Tibial nerve (tissue), 4 donors: Measurements from ENCODE around the gene KRTAP10-6. TPM values are rescaled to one million over a fixed set of nuclear protein-coding genes. Genes with fewer than 3 reads are reported as not detected.
"Not testable (repeated sequence)": the region's sequence is repeated elsewhere in the genome, so short reads cannot be mapped to it uniquely, and the experiment has no call there.

ENCODE experiments used
- DNase-seq, 2 donors: peaks; one replicate each; pipeline ENCODE4 v3.0.0-alpha.2; 2019; ENCODE audit warnings: low spot score in 2 of 2
- H3K27ac ChIP-seq, 4 donors: fragments of 200-600 bp; sonication (generic) in 3 of 4; one replicate each; pipeline ENCODE4 v1.5.1; 2017 to 2019; ENCODE audit warnings: mild to moderate bottlenecking in 1 of 4
- H3K27me3 ChIP-seq, 2 donors: fragments of 200-600 bp; sonication (generic) in 1 of 2; one replicate each; pipeline versions ENCODE4 v1.5.1 to v1.6.0; 2017 to 2019
- H3K36me3 ChIP-seq, 3 donors: fragments of 200-600 bp; sonication (generic); one replicate each; pipeline ENCODE4 v1.5.1; 2018 to 2019
- H3K4me1 ChIP-seq, 4 donors: fragments of 200-600 bp; sonication (generic) in 3 of 4; one replicate each; pipeline ENCODE4 v1.5.1; 2017 to 2019
- H3K4me3 ChIP-seq, 4 donors: fragments of 200-600 bp; sonication (generic) in 3 of 4; one replicate each; pipeline ENCODE4 v1.5.1; 2017 to 2019; ENCODE audit warnings: mild to moderate bottlenecking in 1 of 4, moderate library complexity in 1 of 4
- H3K9me3 ChIP-seq, 4 donors: fragments of 200-600 bp; sonication (generic) in 3 of 4; one replicate each; pipeline ENCODE4 v1.5.1; 2017 to 2019
- CTCF ChIP-seq, 5 experiments: fragments of 200-600 bp in 3 of 5; fragments of 450-650 bp in 2 of 5; sonication (generic) in 3 of 5; IDR thresholded peaks; one replicate each; pipeline ENCODE4 v1.5.1; 2016 to 2019; ENCODE audit warnings: antibody characterized with exemption in 5 of 5, mild to moderate bottlenecking in 3 of 5, moderate library complexity in 2 of 5
- EP300 ChIP-seq, 2 donors: sonication (generic); formaldehyde crosslinking; IDR thresholded peaks; one replicate each; pipeline ENCODE4 v1.6.1; 2017; ENCODE audit warnings: antibody characterized with exemption in 2 of 2, mild to moderate bottlenecking in 1 of 2
- POLR2A ChIP-seq, 2 donors: fragments of 450-650 bp; IDR thresholded peaks; one replicate each; pipeline ENCODE4 v1.6.1; 2017; ENCODE audit warnings: antibody characterized with exemption in 2 of 2, mild to moderate bottlenecking in 2 of 2, moderate library complexity in 2 of 2
- WGBS, 2 donors: methylation state at CpG; one replicate each; pipeline ENCODE4 v1.1.5; 2018; 5-methylcytosine and 5-hydroxymethylcytosine counted together
- total RNA-seq, 4 donors: library from RNA; depleted of rRNA; stranded (reverse); fragments of >200 nt; gene quantifications; one replicate each; pipeline ENCODE4 v1.1.0, GENCODE V29; 2016

KRTAP10-6 gene
- total RNA-seq, 4 donors from 2014 or later, result not detected

- Histone ChIP-seq H3K9me3 (peaks cover 0 to 20% (median 0%) of the 10 kb centered on the region in 4 donors), H3K36me3 (no peaks in the 10 kb centered on the region), H3K4me1 (no peaks in the 10 kb centered on the region), H3K4me3 (no peak overlapping the region), H3K27ac (no peak overlapping the region), H3K27me3 (no peaks in the 10 kb centered on the region)
- TF ChIP-seq POLR2A (IDR thresholded peaks at IDR 0.05), result no peak
- TF ChIP-seq EP300 (IDR thresholded peaks at IDR 0.05), result no peak
- no peak for TF ChIP-seq CTCF (IDR thresholded peaks at IDR 0.05)
- WGBS, 2 donors, result 0 to 40% methylated on average over 1 of the region's 1 CpG
- DNase-seq, result no peak
Observed at GRCh38 chr21:44564886-44565598, 27.3 kb downstream of the KRTAP10-6 start.

GRCh38 chr21:44564099-44564498 is 28.2 kb downstream of the KRTAP10-6 start:
- no peak for DNase-seq
- no peak overlapping the region for H3K4me3 ChIP-seq
- no peaks in the 10 kb centered on the region for H3K27me3 ChIP-seq
- WGBS, 2 donors, result 95% methylated on average over 1 of the region's 1 CpG
- no peaks in the 10 kb centered on the region for H3K4me1 ChIP-seq
- H3K36me3 ChIP-seq, result no peaks in the 10 kb centered on the region
- H3K27ac ChIP-seq, result no peak overlapping the region
- peaks cover 0 to 26% (median 0%) of the 10 kb centered on the region in 4 donors for H3K9me3 ChIP-seq
- TF ChIP-seq POLR2A (IDR thresholded peaks at IDR 0.05) (no peak), CTCF (IDR thresholded peaks at IDR 0.05) (no peak), EP300 (IDR thresholded peaks at IDR 0.05) (no peak)

GRCh38 chr21:44558695-44559094 is 33.6 kb downstream of the KRTAP10-6 start, which contains the start of gene KRTAP10-3:
Gene KRTAP10-3, minus strand, starts transcription at chr21:44558795. Its CDS starts 80 bp downstream, at chr21:44558715.
- Histone ChIP-seq H3K36me3 (no peaks in the 10 kb centered on the region), H3K27me3 (no peaks in the 10 kb centered on the region), H3K4me3 (no peak within 1 kb of the TSS), H3K4me1 (no peaks in the 10 kb centered on the region), H3K27ac (no peak within 1 kb of the TSS), H3K9me3 (peaks cover 0 to 33% (median 0%) of the 10 kb centered on the region in 4 donors)
- TF ChIP-seq POLR2A (IDR thresholded peaks at IDR 0.05) (no peak), EP300 (IDR thresholded peaks at IDR 0.05) (no peak), CTCF (IDR thresholded peaks at IDR 0.05) (no peak)
- no peak for DNase-seq
- WGBS, 2 donors, result 56 to 61% methylated on average over 5 of the region's 5 CpGs

GRCh38 chr21:44558329-44558675 is 34.0 kb downstream of the KRTAP10-6 start:
- not testable (repeated sequence) for H3K27me3 ChIP-seq, DNase-seq, H3K4me3 ChIP-seq, H3K36me3 ChIP-seq, H3K27ac ChIP-seq, H3K4me1 ChIP-seq
- WGBS, 2 donors, result 68 to 75% methylated on average over 4 to 7 of the region's 10 CpGs
- H3K9me3 ChIP-seq, result peaks cover 0 to 30% (median 0%) of the 10 kb centered on the region in 4 donors

- DNase-seq, result no peak
- Histone ChIP-seq H3K9me3 (peaks cover 0 to 29% (median 0%) of the 10 kb centered on the region in 4 donors), H3K4me1 (no peaks in the 10 kb centered on the region), H3K27me3 (peaks cover 0 to under 1% of the 10 kb centered on the region in 2 donors), H3K4me3 (no peak overlapping the region), H3K36me3 (no peaks in the 10 kb centered on the region), H3K27ac (no peak overlapping the region)
- no peak for TF ChIP-seq POLR2A (IDR thresholded peaks at IDR 0.05)
- WGBS, 2 donors, result 50 to 54% methylated on average over 25 to 30 of the region's 30 CpGs
Observed at GRCh38 chr21:44557491-44558328, 34.6 kb downstream of the KRTAP10-6 start.

- H3K4me3 ChIP-seq, result no peak overlapping the region
- H3K4me1 ChIP-seq, result no peaks in the 10 kb centered on the region
- H3K27ac ChIP-seq, result no peak overlapping the region
- TF ChIP-seq POLR2A (IDR thresholded peaks at IDR 0.05) (no peak), EP300 (IDR thresholded peaks at IDR 0.05) (no peak), CTCF (IDR thresholded peaks at IDR 0.05) (no peak)
- no peak for DNase-seq
- H3K36me3 ChIP-seq, result no peaks in the 10 kb centered on the region
- peaks cover 0 to 9% of the 10 kb centered on the region in 2 donors for H3K27me3 ChIP-seq
- WGBS, 2 donors, result 76 to 81% methylated on average over 9 of the region's 9 CpGs
- H3K9me3 ChIP-seq, result peaks cover 0 to 21% (median 0%) of the 10 kb centered on the region in 4 donors
Observed at GRCh38 chr21:44556879-44557278, 35.4 kb downstream of the KRTAP10-6 start.
